HepG2 (cell line): Measurements from ENCODE around the gene HSPA14. TPM values are rescaled to one million over a fixed set of nuclear protein-coding genes. Genes with fewer than 3 reads are reported as not detected.

ENCODE experiments used
- AKAP8 ChIP-seq: sonication (generic); formaldehyde crosslinking; IDR thresholded peaks from 2 replicates; pipeline ENCODE4 v1.5.1; 2020; ENCODE audit warnings: mild to moderate bottlenecking, missing genetic modification reagents
- ESRRA ChIP-seq: sonication (generic); formaldehyde crosslinking; IDR thresholded peaks from 2 replicates; pipeline ENCODE4 v1.5.1; 2020; ENCODE audit warnings: mild to moderate bottlenecking, low read depth, missing genetic modification reagents
- FOXK1 ChIP-seq: sonication (generic); formaldehyde crosslinking; IDR thresholded peaks from 2 replicates; pipeline ENCODE4 v1.4.0; 2020; ENCODE audit warnings: low read depth, missing genetic modification reagents, borderline replicate concordance
- MXI1 ChIP-seq: IDR thresholded peaks from 3 replicates; pipeline ENCODE4 v1.6.1; 2012; ENCODE audit warnings: low read depth, low read length, inconsistent platforms, borderline replicate concordance
- NFIB ChIP-seq: sonication (generic); formaldehyde crosslinking; IDR thresholded peaks from 2 replicates; pipeline ENCODE4 v1.9.0; 2021; ENCODE audit warnings: missing genetic modification reagents, mild to moderate bottlenecking, borderline replicate concordance
- NR0B2 ChIP-seq: sonication (generic); formaldehyde crosslinking; IDR thresholded peaks from 2 replicates; pipeline ENCODE4 v1.4.0; 2020; ENCODE audit warnings: mild to moderate bottlenecking, missing genetic modification reagents
- PHF8 ChIP-seq: sonication (generic); formaldehyde crosslinking; IDR thresholded peaks from 2 replicates; pipeline ENCODE4 v1.5.0; 2020; ENCODE audit warnings: missing genetic modification reagents
- SIX1 ChIP-seq: sonication (generic); formaldehyde crosslinking; IDR thresholded peaks from 2 replicates; pipeline ENCODE4 v1.4.0; 2020; ENCODE audit warnings: missing genetic modification reagents, borderline replicate concordance
- SMAD1 ChIP-seq: sonication (generic); formaldehyde crosslinking; IDR thresholded peaks from 2 replicates; pipeline ENCODE4 v1.4.0; 2020; ENCODE audit warnings: missing genetic modification reagents, low read depth, mild to moderate bottlenecking, borderline replicate concordance
- SRF ChIP-seq: IDR thresholded peaks from 2 replicates; pipeline ENCODE4 v1.6.1; 2011; ENCODE audit warnings: mild to moderate bottlenecking, low read depth, low read length, moderate library complexity
- U2AF1 ChIP-seq: fragments of 200-400 bp; formaldehyde crosslinking; optimal IDR thresholded peaks from 2 replicates; pipeline ENCODE3; 2017; ENCODE audit warnings: mild to moderate bottlenecking, low read depth, low read length
- ZC3H4 ChIP-seq: sonication (generic); formaldehyde crosslinking; IDR thresholded peaks from 2 replicates; pipeline ENCODE4 v1.4.0; 2020; ENCODE audit warnings: missing genetic modification reagents, borderline replicate concordance
- ZNF547 ChIP-seq: sonication (generic); formaldehyde crosslinking; IDR thresholded peaks from 2 replicates; pipeline ENCODE4 v1.5.1; 2020; ENCODE audit warnings: mild to moderate bottlenecking, missing genetic modification reagents
- ZNF556 ChIP-seq: sonication (generic); formaldehyde crosslinking; IDR thresholded peaks from 2 replicates; pipeline ENCODE4 v1.4.0; 2020; ENCODE audit warnings: mild to moderate bottlenecking, missing genetic modification reagents, borderline replicate concordance
- ZNF749 ChIP-seq: sonication (generic); formaldehyde crosslinking; IDR thresholded peaks from 2 replicates; pipeline ENCODE4 v1.8.0; 2022; ENCODE audit warnings: mild to moderate bottlenecking, missing genetic modification reagents, moderate library complexity, borderline replicate concordance
- polyA plus RNA-seq, 8 experiments: library from polyadenylated mRNA; depleted of rRNA in 3 of 8; stranded (reverse) in 7 of 8; unstranded in 1 of 8; fragments of >200 nt; fragmentation: Illumina TruSeq in 4 of 8; extraction: Trizol in 4 of 8; gene quantifications; 2 replicates each; pipeline versions ENCODE4 v1.2.1 to v1.2.3, GENCODE V29; 2011 to 2016; ENCODE audit warnings: low read depth in 4 of 8, missing spikeins in 1 of 8, mixed read lengths in 1 of 8; ENCODE audit not compliant: insufficient read depth in 1 of 8
- total RNA-seq, 5 experiments: library from RNA; depleted of rRNA; stranded (reverse); fragments of >200 nt; fragmentation: Illumina TruSeq; extraction: Trizol; gene quantifications; 2 replicates each; pipeline ENCODE4 v1.2.3, GENCODE V29; 2016; ENCODE audit warnings: low read depth in 1 of 5
- TF ChIP-seq, protein P1 (sequence below): IDR thresholded peaks from 2 replicates; pipeline ENCODE4 v1.6.1; 2016; ENCODE audit warnings: low read depth, missing genetic modification reagents, missing compliant biosample characterization
- TF ChIP-seq, protein P2 (sequence below): sonication (generic); formaldehyde crosslinking; IDR thresholded peaks from 2 replicates; pipeline ENCODE4 v1.8.0; 2023; ENCODE audit warnings: mild to moderate bottlenecking, missing genetic modification reagents
- TF ChIP-seq, protein P3 (sequence below): sonication (generic); formaldehyde crosslinking; IDR thresholded peaks from 2 replicates; pipeline ENCODE4 v1.8.0; 2022; ENCODE audit warnings: mild to moderate bottlenecking, missing genetic modification reagents, moderate library complexity
- TF ChIP-seq, protein P4 (sequence below): sonication (generic); formaldehyde crosslinking; IDR thresholded peaks from 2 replicates; pipeline ENCODE4 v1.4.0; 2020; ENCODE audit warnings: missing genetic modification reagents

Gene HSPA14
- total and polyA plus RNA-seq, 2 of the 13 experiments (the other 11 are each of a cell fraction or from before 2014, with no cell fraction given): 10.7 to 29.8 TPM

DNA sequence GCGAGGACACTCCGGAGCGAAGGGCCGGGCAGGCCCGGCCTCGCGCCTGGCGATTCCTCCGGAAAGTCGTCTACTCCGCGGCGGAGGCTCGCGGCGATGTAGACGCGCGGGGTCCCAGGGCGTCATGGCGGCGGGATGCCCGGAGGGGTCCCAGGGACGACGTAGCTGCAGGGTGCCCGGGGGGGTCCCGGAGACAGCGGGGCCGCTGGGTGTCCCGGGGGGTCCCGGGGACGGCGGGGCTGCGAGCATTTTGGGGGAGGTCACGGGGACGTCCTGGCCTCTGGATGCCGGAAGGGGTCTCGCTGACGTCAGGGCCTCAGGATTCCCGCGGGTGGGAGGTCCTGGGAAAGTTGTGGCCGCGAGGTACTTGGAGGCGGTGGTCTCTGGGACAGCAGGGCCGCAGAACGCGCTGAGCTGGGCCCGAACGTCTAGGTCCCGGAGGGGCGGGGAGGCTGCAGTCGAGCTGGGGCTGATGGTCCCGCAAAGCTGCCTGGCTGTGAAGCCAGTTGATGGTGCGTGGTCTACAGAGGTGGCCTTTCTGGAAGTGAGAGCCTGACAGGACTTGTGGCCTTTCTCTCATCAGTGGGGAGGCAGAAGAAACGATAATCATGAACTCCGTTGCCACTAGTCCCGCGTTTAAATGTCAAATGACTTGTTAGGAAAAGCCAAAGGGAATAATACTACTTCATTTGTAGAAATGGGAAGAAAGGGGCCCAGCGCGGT is 637 bp downstream of the HSPA14 start (continued):
- TF ChIP-seq ESRRA (no peak), FOXK1 (CRISPR knock-in tag) (no peak), ZNF547 (no peak; the same call in 1 of the 2 replicates), PHF8 (CRISPR knock-in tag) (peak; percentile 17; the same call in 1 of the 2 replicates), SRF (no peak), ZC3H4 (no peak), ZNF749 (CRISPR knock-in tag) (0 out of 2 replicates have a peak, but pooled peaks have one; percentile 41), MXI1 (peak; percentile 32; the same call in 1 of the 3 replicates), NR0B2 (CRISPR knock-in tag) (no peak), SMAD1 (CRISPR knock-in tag) (no peak), NFIB (no peak), ZNF556 (CRISPR knock-in tag) (0 out of 2 replicates have a peak, but pooled peaks have one; percentile 8), AKAP8 (CRISPR knock-in tag) (no peak), SIX1 (no peak), U2AF1 (no peak)
- TF ChIP-seq, protein P1, sequence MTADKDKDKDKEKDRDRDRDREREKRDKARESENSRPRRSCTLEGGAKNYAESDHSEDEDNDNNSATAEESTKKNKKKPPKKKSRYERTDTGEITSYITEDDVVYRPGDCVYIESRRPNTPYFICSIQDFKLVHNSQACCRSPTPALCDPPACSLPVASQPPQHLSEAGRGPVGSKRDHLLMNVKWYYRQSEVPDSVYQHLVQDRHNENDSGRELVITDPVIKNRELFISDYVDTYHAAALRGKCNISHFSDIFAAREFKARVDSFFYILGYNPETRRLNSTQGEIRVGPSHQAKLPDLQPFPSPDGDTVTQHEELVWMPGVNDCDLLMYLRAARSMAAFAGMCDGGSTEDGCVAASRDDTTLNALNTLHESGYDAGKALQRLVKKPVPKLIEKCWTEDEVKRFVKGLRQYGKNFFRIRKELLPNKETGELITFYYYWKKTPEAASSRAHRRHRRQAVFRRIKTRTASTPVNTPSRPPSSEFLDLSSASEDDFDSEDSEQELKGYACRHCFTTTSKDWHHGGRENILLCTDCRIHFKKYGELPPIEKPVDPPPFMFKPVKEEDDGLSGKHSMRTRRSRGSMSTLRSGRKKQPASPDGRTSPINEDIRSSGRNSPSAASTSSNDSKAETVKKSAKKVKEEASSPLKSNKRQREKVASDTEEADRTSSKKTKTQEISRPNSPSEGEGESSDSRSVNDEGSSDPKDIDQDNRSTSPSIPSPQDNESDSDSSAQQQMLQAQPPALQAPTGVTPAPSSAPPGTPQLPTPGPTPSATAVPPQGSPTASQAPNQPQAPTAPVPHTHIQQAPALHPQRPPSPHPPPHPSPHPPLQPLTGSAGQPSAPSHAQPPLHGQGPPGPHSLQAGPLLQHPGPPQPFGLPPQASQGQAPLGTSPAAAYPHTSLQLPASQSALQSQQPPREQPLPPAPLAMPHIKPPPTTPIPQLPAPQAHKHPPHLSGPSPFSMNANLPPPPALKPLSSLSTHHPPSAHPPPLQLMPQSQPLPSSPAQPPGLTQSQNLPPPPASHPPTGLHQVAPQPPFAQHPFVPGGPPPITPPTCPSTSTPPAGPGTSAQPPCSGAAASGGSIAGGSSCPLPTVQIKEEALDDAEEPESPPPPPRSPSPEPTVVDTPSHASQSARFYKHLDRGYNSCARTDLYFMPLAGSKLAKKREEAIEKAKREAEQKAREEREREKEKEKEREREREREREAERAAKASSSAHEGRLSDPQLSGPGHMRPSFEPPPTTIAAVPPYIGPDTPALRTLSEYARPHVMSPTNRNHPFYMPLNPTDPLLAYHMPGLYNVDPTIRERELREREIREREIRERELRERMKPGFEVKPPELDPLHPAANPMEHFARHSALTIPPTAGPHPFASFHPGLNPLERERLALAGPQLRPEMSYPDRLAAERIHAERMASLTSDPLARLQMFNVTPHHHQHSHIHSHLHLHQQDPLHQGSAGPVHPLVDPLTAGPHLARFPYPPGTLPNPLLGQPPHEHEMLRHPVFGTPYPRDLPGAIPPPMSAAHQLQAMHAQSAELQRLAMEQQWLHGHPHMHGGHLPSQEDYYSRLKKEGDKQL (CRISPR knock-in tag): no peak
- TF ChIP-seq, protein P2, sequence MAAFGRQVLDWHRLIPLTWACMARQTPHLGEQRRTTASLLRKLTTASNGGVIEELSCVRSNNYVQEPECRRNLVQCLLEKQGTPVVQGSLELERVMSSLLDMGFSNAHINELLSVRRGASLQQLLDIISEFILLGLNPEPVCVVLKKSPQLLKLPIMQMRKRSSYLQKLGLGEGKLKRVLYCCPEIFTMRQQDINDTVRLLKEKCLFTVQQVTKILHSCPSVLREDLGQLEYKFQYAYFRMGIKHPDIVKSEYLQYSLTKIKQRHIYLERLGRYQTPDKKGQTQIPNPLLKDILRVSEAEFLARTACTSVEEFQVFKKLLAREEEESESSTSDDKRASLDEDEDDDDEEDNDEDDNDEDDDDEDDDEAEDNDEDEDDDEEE (CRISPR knock-in tag): 0 out of 2 replicates have a peak, but pooled peaks have one; percentile 12
- TF ChIP-seq, protein P3, sequence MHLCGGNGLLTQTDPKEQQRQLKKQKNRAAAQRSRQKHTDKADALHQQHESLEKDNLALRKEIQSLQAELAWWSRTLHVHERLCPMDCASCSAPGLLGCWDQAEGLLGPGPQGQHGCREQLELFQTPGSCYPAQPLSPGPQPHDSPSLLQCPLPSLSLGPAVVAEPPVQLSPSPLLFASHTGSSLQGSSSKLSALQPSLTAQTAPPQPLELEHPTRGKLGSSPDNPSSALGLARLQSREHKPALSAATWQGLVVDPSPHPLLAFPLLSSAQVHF (CRISPR knock-in tag): 0 out of 2 replicates have a peak, but pooled peaks have one; percentile 1
- TF ChIP-seq, protein P4, sequence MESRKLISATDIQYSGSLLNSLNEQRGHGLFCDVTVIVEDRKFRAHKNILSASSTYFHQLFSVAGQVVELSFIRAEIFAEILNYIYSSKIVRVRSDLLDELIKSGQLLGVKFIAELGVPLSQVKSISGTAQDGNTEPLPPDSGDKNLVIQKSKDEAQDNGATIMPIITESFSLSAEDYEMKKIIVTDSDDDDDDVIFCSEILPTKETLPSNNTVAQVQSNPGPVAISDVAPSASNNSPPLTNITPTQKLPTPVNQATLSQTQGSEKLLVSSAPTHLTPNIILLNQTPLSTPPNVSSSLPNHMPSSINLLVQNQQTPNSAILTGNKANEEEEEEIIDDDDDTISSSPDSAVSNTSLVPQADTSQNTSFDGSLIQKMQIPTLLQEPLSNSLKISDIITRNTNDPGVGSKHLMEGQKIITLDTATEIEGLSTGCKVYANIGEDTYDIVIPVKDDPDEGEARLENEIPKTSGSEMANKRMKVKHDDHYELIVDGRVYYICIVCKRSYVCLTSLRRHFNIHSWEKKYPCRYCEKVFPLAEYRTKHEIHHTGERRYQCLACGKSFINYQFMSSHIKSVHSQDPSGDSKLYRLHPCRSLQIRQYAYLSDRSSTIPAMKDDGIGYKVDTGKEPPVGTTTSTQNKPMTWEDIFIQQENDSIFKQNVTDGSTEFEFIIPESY (CRISPR knock-in tag): no peak
